ENCODE measurements around the gene DKC1. TPM values are rescaled to one million over a fixed set of nuclear protein-coding genes. Genes with fewer than 3 reads are reported as not detected.

DKC1 gene
- total RNA-seq, 1 donor from 2014 or later = 32.3 TPM

- DNase-seq (ENCODE audit: low read depth) = no peak
- no peak for TF ChIP-seq CTCF (IDR thresholded peaks at IDR 0.05; ENCODE audit: insufficient read depth, low read length, poor library complexity, severe bottlenecking)
- H3K27me3 ChIP-seq (ENCODE audit: control insufficient read depth, insufficient read depth, low read length) = no peaks in the 10 kb centered on the region
- H3K36me3 ChIP-seq (ENCODE audit: control insufficient read depth, insufficient read depth, low read length) = no peaks in the 10 kb centered on the region
- H3K4me3 ChIP-seq (ENCODE audit: low read depth, low read length) = peak overlapping the region; percentile 58
Measured at GRCh38 chrX:154804261-154804956, 41.7 kb downstream of the DKC1 start.

GRCh38 chrX:154804957-154805695 lies 42.5 kb downstream of the DKC1 start, which contains the start of gene MPP1:
Gene MPP1, minus strand, starts transcription at chrX:154805485. Its CDS starts 112 bp downstream, at chrX:154805373.
- Histone ChIP-seq H3K4me3 (ENCODE audit: low read depth, low read length) (peak within 1 kb of the TSS; percentile 58), H3K27me3 (ENCODE audit: control insufficient read depth, insufficient read depth, low read length) (no peaks in the 10 kb centered on the region), H3K36me3 (ENCODE audit: control insufficient read depth, insufficient read depth, low read length) (no peaks in the 10 kb centered on the region)
- DNase-seq (ENCODE audit: low read depth) = no peak
- no peak for TF ChIP-seq CTCF (IDR thresholded peaks at IDR 0.05; ENCODE audit: insufficient read depth, low read length, poor library complexity, severe bottlenecking)

GRCh38 chrX:154805696-154806091 lies 43.0 kb downstream of the DKC1 start:
- no peak for TF ChIP-seq CTCF (IDR thresholded peaks at IDR 0.05; ENCODE audit: insufficient read depth, low read length, poor library complexity, severe bottlenecking)
- no peaks in the 10 kb centered on the region for H3K36me3 ChIP-seq (ENCODE audit: control insufficient read depth, insufficient read depth, low read length)
- H3K27me3 ChIP-seq (ENCODE audit: control insufficient read depth, insufficient read depth, low read length) = no peaks in the 10 kb centered on the region
- peak overlapping the region; percentile 58 for H3K4me3 ChIP-seq (ENCODE audit: low read depth, low read length)
- DNase-seq (ENCODE audit: low read depth) = no peak

GRCh38 chrX:154806837-154807501 lies 44.3 kb downstream of the DKC1 start:
- DNase-seq (ENCODE audit: low read depth) = no peak
- no peak for TF ChIP-seq CTCF (IDR thresholded peaks at IDR 0.05; ENCODE audit: insufficient read depth, low read length, poor library complexity, severe bottlenecking)
- H3K27me3 ChIP-seq (ENCODE audit: control insufficient read depth, insufficient read depth, low read length) = no peaks in the 10 kb centered on the region
- H3K4me3 ChIP-seq (ENCODE audit: low read depth, low read length) = no peak overlapping the region
- H3K36me3 ChIP-seq (ENCODE audit: control insufficient read depth, insufficient read depth, low read length) = no peaks in the 10 kb centered on the region

DNA sequence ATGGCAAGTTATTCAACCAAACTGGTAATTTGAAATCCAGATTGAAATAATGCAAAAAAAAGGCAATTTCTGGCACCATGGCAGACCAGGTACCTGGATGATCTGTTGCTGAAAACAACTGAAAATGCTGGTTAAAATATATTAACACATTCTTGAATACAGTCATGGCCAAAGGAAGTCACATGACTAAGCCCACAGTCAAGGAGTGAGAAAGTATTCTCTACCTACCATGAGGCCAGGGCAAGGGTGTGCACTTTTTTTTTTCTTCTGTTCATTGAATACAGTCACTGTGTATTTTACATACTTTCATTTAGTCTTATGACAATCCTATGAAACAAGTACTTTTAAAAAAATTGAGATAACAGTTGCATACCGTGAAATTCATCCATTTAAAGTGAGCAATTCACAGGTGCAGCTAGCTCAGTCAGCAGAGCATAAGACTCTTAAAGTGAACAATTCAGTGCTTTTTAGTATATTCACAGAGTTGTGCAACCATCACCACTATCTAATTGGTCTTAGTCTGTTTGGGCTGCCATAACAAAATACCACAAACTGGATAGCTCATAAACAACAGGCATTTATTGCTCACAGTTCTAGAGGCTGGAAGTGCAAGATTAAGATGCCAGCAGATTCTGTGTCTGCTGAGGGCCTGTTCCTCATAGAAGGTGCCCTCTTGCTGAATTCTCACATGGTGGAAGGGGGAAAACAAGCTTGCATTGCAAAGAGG lies 47.4 kb downstream of the DKC1 start:
- TF ChIP-seq CTCF (IDR thresholded peaks at IDR 0.05; ENCODE audit: insufficient read depth, low read length, poor library complexity, severe bottlenecking) = no peak
- no peaks in the 10 kb centered on the region for H3K36me3 ChIP-seq (ENCODE audit: control insufficient read depth, insufficient read depth, low read length)
- H3K4me3 ChIP-seq (ENCODE audit: low read depth, low read length) = no peak overlapping the region
- no peaks in the 10 kb centered on the region for H3K27me3 ChIP-seq (ENCODE audit: control insufficient read depth, insufficient read depth, low read length)
- DNase-seq (ENCODE audit: low read depth) = no peak
